ENCODE measurements around the gene GNPNAT1. TPM values are rescaled to one million over a fixed set of nuclear protein-coding genes. Genes with fewer than 3 reads are reported as not detected.
A peak's percentile ranks its signal among the peaks of the same experiment; 100 is the strongest.

The GNPNAT1 gene
- total RNA-seq, 1 donor from 2014 or later = 5.7 TPM

- H3K4me1 ChIP-seq = peaks cover 34% of the 10 kb centered on the region
- H3K4me3 ChIP-seq = peak overlapping the region; percentile 88
- peak overlapping the region; percentile 92 for H3K27ac ChIP-seq (replicated peaks)
- intact Hi-C loops (cut with micrococcal nuclease) = no loop called here
- no peaks in the 10 kb centered on the region for H3K9me3 ChIP-seq (replicated peaks)
- no peaks in the 10 kb centered on the region for H3K27me3 ChIP-seq (ENCODE audit: low read depth)
- DNase-seq = no peak
- TF ChIP-seq CTCF (IDR thresholded peaks at IDR 0.05; ENCODE audit: borderline replicate concordance) = no peak
- no peaks in the 10 kb centered on the region for H3K36me3 ChIP-seq
Observed at GRCh38 chr14:52790756-52791222, 618 bp downstream of the GNPNAT1 start.

GRCh38 chr14:52790011-52790755, 1.2 kb downstream of the GNPNAT1 start:
- DNase-seq = no peak
- no peak for TF ChIP-seq CTCF (IDR thresholded peaks at IDR 0.05; ENCODE audit: borderline replicate concordance)
- H3K27ac ChIP-seq (replicated peaks) = peak overlapping the region; percentile 92
- H3K27me3 ChIP-seq (ENCODE audit: low read depth) = no peaks in the 10 kb centered on the region
- H3K4me1 ChIP-seq = peaks cover 34% of the 10 kb centered on the region
- H3K4me3 ChIP-seq = peak overlapping the region; percentile 88
- intact Hi-C loops (cut with micrococcal nuclease) = no loop called here
- no peaks in the 10 kb centered on the region for H3K9me3 ChIP-seq (replicated peaks)
- no peaks in the 10 kb centered on the region for H3K36me3 ChIP-seq

- Histone ChIP-seq H3K4me3 (no peak overlapping the region), H3K9me3 (replicated peaks) (no peaks in the 10 kb centered on the region), H3K36me3 (no peaks in the 10 kb centered on the region), H3K4me1 (peaks cover 34% of the 10 kb centered on the region), H3K27me3 (ENCODE audit: low read depth) (no peaks in the 10 kb centered on the region), H3K27ac (replicated peaks) (no peak overlapping the region)
- DNase-seq = no peak
- no peak for TF ChIP-seq CTCF (IDR thresholded peaks at IDR 0.05; ENCODE audit: borderline replicate concordance)
- intact Hi-C loops (cut with micrococcal nuclease) = no loop called here
Observed at GRCh38 chr14:52789118-52789517, 2.3 kb downstream of the GNPNAT1 start.

- no peak for DNase-seq
- Histone ChIP-seq H3K27me3 (ENCODE audit: low read depth) (no peaks in the 10 kb centered on the region), H3K36me3 (peaks cover under 1% of the 10 kb centered on the region), H3K9me3 (replicated peaks) (no peaks in the 10 kb centered on the region), H3K4me1 (peaks cover 29% of the 10 kb centered on the region), H3K4me3 (no peak overlapping the region), H3K27ac (replicated peaks) (no peak overlapping the region)
- TF ChIP-seq CTCF (IDR thresholded peaks at IDR 0.05; ENCODE audit: borderline replicate concordance) = no peak
- intact Hi-C loops (cut with micrococcal nuclease) = no loop called here
Observed at GRCh38 chr14:52786887-52787286, 4.5 kb downstream of the GNPNAT1 start.

GRCh38 chr14:52783206-52783605, 8.2 kb downstream of the GNPNAT1 start:
- no peak overlapping the region for H3K27ac ChIP-seq (replicated peaks)
- H3K4me3 ChIP-seq = no peak overlapping the region
- DNase-seq = no peak
- H3K9me3 ChIP-seq (replicated peaks) = no peaks in the 10 kb centered on the region
- H3K4me1 ChIP-seq = no peaks in the 10 kb centered on the region
- TF ChIP-seq CTCF (IDR thresholded peaks at IDR 0.05; ENCODE audit: borderline replicate concordance) = no peak
- peaks cover 16% of the 10 kb centered on the region for H3K36me3 ChIP-seq
- no peaks in the 10 kb centered on the region for H3K27me3 ChIP-seq (ENCODE audit: low read depth)
- intact Hi-C loops (cut with micrococcal nuclease) = no loop called here

All from left ventricle myocardium inferior (tissue), 1 donor.